ENCODE data around the gene PCBD1.

PCBD1 gene

DNA sequence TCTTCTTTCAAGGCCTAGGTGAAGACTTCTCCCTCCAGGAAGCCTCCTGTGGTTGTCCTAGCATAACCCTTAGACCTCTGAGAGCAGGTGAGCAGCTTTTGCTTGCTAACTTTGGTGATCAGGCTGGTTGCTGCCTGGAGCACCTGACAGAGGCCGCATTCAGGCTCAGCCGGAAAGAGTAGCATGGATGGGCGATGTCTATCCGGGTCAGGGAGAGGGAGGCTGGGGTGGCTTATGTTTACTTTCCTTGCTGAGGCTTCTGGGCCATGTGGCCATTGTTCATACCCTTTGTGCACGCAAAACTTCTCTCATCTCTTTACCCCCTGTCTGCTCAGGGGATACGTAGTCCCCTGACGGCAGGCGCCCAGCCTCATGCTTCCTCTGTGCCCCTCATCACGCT, 27.4 kb upstream of the PCBD1 start:
- Histone ChIP-seq H3K4me1 (ENCODE audit: control insufficient read depth, low read depth, low read length) (no peaks in the 10 kb centered on the region), H3K27me3 (ENCODE audit: control insufficient read depth, insufficient read depth, low read length) (no peaks in the 10 kb centered on the region)

DNA sequence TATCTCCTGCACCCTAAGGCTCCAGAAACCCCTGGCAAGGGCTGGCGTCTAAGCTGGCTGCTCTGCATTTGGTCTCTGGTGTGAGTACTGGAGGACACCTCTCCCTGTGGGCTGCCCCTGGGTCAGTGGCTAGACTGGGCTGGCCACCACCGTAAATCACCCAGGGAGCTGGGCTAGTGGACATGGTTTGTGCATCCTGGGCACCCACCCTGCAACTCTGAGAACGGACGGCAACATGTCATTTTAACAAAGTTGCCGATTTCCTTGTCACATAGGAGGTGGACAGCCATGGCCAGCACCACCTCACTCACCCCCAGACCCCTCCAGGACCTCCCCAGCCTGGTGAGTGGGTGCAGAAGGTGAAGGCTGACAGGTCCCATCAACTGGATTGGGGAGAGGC, 26.8 kb upstream of the PCBD1 start:
- Histone ChIP-seq H3K4me1 (ENCODE audit: control insufficient read depth, low read depth, low read length) (no peaks in the 10 kb centered on the region), H3K36me3 (ENCODE audit: control insufficient read depth, low read depth, low read length) (no peaks in the 10 kb centered on the region), H3K27ac (ENCODE audit: low read length) (no peak overlapping the region), H3K27me3 (ENCODE audit: control insufficient read depth, insufficient read depth, low read length) (no peaks in the 10 kb centered on the region), H3K9ac (ENCODE audit: low read length) (no peak overlapping the region), H3K4me3 (ENCODE audit: low read length) (no peak overlapping the region), H3K9me3 (ENCODE audit: control insufficient read depth, low read depth, low read length) (no peaks in the 10 kb centered on the region)

More for the DNA sequence above, 27.4 kb upstream of the PCBD1 start:
- no peak overlapping the region for H3K9ac ChIP-seq (ENCODE audit: low read length)
- no peaks in the 10 kb centered on the region for H3K36me3 ChIP-seq (ENCODE audit: control insufficient read depth, low read depth, low read length)
- no peaks in the 10 kb centered on the region for H3K9me3 ChIP-seq (ENCODE audit: control insufficient read depth, low read depth, low read length)
- no peak overlapping the region for H3K27ac ChIP-seq (ENCODE audit: low read length)
- H3K4me3 ChIP-seq (ENCODE audit: low read length), result no peak overlapping the region

DNA sequence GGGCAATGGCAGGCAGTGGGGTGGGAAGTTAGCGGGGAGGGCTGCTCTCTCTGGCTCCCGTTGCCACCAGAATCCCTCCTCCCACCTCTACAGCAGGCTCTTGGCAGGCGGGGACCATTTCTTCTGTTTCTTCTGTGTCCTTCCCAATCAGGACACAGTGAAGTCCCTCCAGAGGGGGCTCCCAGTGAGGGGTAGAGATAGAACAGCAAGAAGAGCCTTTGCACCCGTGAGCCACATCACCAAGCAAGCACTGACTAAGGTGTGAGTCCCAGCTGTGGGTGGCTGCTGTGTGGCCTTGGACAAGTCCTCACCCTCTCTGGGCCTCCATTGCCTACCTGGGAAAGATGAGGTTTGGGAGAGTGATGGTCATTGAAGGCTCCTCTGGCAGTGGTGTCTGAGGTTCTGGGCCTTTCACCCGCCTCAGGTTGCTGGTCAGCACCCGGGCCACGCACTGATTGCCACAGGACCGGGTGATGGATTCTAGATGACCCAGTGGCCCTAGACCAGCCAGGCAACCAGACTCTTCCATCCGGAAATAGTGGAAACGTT, 26.0 kb upstream of the PCBD1 start:
- Histone ChIP-seq H3K4me3 (ENCODE audit: low read length) (no peak overlapping the region), H3K9ac (ENCODE audit: low read length) (no peak overlapping the region), H3K9me3 (ENCODE audit: control insufficient read depth, low read depth, low read length) (no peaks in the 10 kb centered on the region), H3K36me3 (ENCODE audit: control insufficient read depth, low read depth, low read length) (no peaks in the 10 kb centered on the region), H3K4me1 (ENCODE audit: control insufficient read depth, low read depth, low read length) (no peaks in the 10 kb centered on the region), H3K27ac (ENCODE audit: low read length) (no peak overlapping the region), H3K27me3 (ENCODE audit: control insufficient read depth, insufficient read depth, low read length) (no peaks in the 10 kb centered on the region)

DNA sequence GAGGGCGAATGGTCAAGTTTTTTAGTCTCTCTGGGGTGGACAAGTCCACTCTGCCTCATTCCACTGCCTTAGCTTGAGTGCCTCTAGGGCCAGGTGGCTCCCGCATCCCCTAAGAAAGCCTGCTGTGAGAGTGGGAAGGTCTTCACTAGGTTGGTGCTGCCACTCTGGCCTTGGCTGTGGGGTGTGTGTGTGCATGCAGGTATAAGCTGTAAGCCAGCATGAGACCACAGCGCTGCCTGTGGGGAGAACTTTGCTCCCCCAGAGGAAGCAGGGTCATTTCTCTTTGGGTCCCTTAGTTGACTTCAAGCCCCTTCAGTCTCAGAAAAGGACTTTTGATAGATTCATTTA, 25.5 kb upstream of the PCBD1 start:
- Histone ChIP-seq H3K9me3 (ENCODE audit: control insufficient read depth, low read depth, low read length) (no peaks in the 10 kb centered on the region), H3K4me3 (ENCODE audit: low read length) (no peak overlapping the region), H3K4me1 (ENCODE audit: control insufficient read depth, low read depth, low read length) (no peaks in the 10 kb centered on the region), H3K27me3 (ENCODE audit: control insufficient read depth, insufficient read depth, low read length) (no peaks in the 10 kb centered on the region), H3K36me3 (ENCODE audit: control insufficient read depth, low read depth, low read length) (no peaks in the 10 kb centered on the region), H3K9ac (ENCODE audit: low read length) (no peak overlapping the region), H3K27ac (ENCODE audit: low read length) (no peak overlapping the region)

DNA sequence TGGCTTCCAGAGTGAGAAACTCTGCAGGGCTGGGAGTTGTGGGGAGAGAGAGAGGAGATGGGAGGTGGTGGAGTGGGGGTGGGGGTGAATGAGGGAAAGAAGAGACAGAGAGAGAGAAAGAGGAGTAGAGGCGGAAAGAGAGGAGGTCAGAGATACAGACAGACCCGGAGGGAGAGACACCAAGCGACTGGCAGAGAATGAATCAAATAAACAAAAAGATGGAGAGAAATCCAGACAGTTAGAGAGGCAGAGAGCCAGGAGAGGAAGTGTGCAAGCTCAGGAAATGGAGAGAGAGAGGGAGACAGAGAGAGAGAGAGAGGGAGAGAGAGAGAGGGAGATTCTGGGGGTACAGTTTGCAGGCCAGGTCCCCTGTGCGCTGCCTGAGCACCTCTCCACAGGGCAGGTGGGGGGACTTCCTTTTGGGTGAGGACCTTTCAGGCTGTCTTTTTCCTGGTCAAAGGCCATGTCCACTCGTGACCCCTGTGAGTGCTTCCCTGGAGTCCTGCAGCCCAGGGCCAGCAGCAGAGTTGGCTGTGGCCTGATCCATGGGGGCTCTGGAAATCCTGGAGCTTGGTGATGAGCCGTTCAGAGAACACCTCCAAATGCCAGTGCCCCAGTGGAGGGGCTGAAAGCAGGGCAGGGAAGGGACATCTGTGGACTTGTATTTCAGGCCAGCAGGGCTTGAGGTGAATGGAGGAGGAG, 25.0 kb upstream of the PCBD1 start:
- H3K9ac ChIP-seq (ENCODE audit: low read length), result no peak overlapping the region
- no peaks in the 10 kb centered on the region for H3K4me1 ChIP-seq (ENCODE audit: control insufficient read depth, low read depth, low read length)
- H3K27ac ChIP-seq (ENCODE audit: low read length), result no peak overlapping the region
- no peaks in the 10 kb centered on the region for H3K9me3 ChIP-seq (ENCODE audit: control insufficient read depth, low read depth, low read length)
- H3K36me3 ChIP-seq (ENCODE audit: control insufficient read depth, low read depth, low read length), result no peaks in the 10 kb centered on the region
- H3K27me3 ChIP-seq (ENCODE audit: control insufficient read depth, insufficient read depth, low read length), result no peaks in the 10 kb centered on the region
- H3K4me3 ChIP-seq (ENCODE audit: low read length), result no peak overlapping the region

DNA sequence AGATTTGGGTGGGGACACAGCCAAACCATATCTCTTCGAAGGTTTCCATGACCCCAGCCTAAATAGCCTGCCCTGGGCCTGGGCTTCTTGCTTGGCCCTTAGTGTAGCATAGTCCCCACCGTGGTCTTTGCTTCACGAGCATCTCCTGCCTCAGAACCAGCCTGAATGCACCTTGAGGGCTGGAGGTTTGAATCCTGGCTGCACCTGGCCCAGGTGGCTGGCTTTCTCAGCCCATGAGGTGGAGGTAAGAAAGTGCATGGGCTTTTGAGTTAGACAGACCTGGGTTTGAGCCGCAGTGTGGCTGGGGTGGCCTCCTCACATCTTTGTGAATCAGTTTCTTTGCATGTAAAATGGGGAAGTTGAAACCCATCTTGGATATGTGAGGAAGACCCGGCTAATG, 24.2 kb upstream of the PCBD1 start:
- Histone ChIP-seq H3K9ac (ENCODE audit: low read length) (no peak overlapping the region), H3K9me3 (ENCODE audit: control insufficient read depth, low read depth, low read length) (no peaks in the 10 kb centered on the region), H3K4me1 (ENCODE audit: control insufficient read depth, low read depth, low read length) (no peaks in the 10 kb centered on the region), H3K36me3 (ENCODE audit: control insufficient read depth, low read depth, low read length) (no peaks in the 10 kb centered on the region), H3K27me3 (ENCODE audit: control insufficient read depth, insufficient read depth, low read length) (no peaks in the 10 kb centered on the region), H3K27ac (ENCODE audit: low read length) (no peak overlapping the region), H3K4me3 (ENCODE audit: low read length) (no peak overlapping the region)

DNA sequence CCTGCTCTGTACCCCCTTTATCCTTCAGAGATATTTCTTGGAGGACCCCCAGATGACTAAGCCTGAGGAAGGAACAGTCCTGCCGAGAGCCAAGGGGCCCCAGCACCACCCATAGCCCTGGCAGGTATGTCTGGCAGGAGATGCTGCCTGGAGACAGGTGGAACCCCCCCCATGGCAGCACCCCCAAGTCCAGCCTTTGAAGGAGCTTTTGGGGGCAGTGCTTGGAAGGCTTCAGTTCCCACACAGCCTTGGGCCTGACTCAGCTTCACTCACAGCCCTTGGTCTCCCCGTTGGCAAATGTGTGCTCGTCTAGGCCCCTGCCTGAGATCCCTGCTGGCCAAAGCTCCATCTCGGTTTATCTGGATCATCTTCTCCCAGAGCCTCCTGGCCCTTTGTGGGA, 23.0 kb upstream of the PCBD1 start:
- H3K36me3 ChIP-seq (ENCODE audit: control insufficient read depth, low read depth, low read length), result no peaks in the 10 kb centered on the region
- no peaks in the 10 kb centered on the region for H3K4me1 ChIP-seq (ENCODE audit: control insufficient read depth, low read depth, low read length)
- no peaks in the 10 kb centered on the region for H3K27me3 ChIP-seq (ENCODE audit: control insufficient read depth, insufficient read depth, low read length)
- H3K27ac ChIP-seq (ENCODE audit: low read length), result no peak overlapping the region
- H3K9ac ChIP-seq (ENCODE audit: low read length), result no peak overlapping the region
- H3K4me3 ChIP-seq (ENCODE audit: low read length), result no peak overlapping the region
- no peaks in the 10 kb centered on the region for H3K9me3 ChIP-seq (ENCODE audit: control insufficient read depth, low read depth, low read length)

DNA sequence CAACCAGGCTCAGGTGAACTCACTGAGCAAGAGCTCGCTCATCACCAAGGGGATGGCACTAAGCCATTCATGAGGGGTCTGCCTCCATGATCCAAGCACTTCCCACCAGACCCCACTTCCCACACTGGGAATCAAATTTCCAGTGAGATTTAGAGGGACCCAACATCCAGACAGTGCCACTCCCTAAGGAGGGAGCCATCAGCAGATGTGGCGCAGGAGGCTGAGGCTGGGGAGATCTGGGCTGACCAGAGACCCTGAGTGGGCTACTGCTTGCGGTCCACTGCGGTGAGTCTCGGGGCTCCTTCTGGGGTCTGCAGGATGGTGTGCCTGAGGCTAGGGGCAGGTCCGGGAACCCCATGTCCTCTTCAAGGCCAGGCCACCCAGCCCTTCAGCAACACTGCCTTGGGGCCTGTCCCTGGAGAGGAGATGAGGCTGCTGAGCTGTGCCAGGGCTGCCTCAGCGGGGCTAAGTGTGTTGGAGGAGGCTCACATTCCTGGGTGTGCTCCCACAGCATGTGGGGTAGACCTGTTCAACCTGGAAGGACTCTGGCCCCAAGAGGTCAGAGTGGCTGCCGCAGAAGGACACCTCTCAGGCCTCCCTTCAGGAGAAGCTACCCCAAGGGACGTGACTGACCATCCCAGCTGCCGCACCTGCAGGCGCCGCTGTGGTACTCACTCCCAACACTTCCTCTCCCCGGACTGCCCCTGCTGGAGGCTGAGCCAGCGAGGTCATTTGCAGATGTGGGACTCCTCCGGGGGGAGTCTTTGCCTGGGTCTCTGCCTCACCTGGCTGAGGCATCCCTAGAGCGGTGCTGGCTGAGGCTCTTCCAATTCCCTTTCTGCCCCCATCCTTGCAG, 22.3 kb upstream of the PCBD1 start:
- Histone ChIP-seq H3K27ac (ENCODE audit: low read length) (no peak overlapping the region), H3K4me3 (ENCODE audit: low read length) (no peak overlapping the region), H3K36me3 (ENCODE audit: control insufficient read depth, low read depth, low read length) (no peaks in the 10 kb centered on the region), H3K4me1 (ENCODE audit: control insufficient read depth, low read depth, low read length) (no peaks in the 10 kb centered on the region), H3K27me3 (ENCODE audit: control insufficient read depth, insufficient read depth, low read length) (no peaks in the 10 kb centered on the region), H3K9ac (ENCODE audit: low read length) (no peak overlapping the region), H3K9me3 (ENCODE audit: control insufficient read depth, low read depth, low read length) (no peaks in the 10 kb centered on the region)

DNA sequence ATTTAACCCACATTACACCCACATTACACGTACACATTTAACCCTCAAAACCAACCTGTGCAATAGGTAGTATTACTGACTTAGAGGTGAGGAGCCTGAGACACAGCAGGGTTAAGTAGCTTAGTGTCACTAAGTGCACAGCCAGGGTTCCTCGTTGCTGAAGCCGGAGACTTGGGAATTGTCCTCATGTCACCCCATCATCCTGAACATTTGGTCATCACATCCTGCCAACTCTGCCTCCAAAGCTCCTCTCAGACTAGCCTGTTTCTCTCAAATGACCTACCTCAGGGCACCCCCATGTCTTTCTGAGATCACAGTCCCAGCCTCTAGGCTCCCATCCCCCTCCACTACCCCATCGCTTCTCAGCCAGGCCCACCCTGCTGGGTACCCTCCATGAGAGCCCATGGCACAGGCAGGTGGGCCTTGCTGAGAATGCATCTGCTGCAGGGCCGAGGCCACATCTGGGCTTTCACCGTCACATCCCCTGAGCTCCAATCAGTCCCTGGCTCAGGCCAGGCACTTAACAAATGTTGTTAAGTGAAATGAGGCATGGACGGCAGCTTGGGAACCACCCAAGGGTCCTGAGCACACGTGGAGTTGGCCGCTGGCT, 21.1 kb upstream of the PCBD1 start:
- Histone ChIP-seq H3K27ac (ENCODE audit: low read length) (no peak overlapping the region), H3K27me3 (ENCODE audit: control insufficient read depth, insufficient read depth, low read length) (no peaks in the 10 kb centered on the region), H3K36me3 (ENCODE audit: control insufficient read depth, low read depth, low read length) (no peaks in the 10 kb centered on the region), H3K4me1 (ENCODE audit: control insufficient read depth, low read depth, low read length) (no peaks in the 10 kb centered on the region), H3K4me3 (ENCODE audit: low read length) (no peak overlapping the region), H3K9me3 (ENCODE audit: control insufficient read depth, low read depth, low read length) (no peaks in the 10 kb centered on the region), H3K9ac (ENCODE audit: low read length) (no peak overlapping the region)

DNA sequence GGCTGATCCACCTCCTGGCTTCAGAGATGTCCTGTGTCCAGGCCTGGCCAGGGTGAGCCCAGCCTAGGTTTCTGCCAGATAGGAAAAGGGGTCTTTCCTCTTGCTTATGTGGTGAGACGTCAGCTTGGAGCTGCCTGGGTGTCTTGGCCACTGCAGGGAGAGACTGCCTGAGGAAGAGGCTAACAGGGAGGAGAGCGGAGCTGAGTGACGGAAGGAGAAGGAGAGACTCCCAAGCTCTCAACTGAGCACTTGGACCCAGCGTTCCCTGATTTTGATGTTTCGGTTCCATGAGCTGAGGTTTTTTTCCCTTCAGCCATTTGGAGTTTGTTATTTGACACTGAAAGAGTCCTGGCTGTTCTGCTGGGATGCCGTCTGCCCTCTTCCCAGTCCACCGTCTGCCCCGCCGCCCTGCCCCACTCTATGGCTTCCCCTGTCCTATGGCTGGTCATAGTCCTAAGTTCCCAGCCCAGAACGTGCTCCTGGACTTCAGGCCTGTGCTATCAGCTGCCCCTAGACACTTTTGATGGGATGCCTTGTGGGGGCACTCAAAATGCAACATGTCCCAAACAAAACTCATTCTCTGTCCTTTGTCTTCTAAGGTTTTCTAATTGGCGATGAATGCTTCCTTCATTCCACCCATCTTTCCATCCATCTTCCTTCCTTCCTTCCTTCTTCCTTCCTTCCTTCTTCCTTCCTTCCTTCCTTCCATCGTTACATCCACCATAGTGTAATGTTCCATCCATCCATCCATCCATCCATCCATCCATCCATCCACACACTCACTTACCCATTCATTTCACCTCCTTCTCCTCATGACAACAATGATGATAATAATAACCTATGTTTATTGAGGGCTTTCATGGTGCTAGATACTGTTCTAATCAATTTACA, 20.3 kb upstream of the PCBD1 start:
- H3K9me3 ChIP-seq (ENCODE audit: control insufficient read depth, low read depth, low read length), result no peaks in the 10 kb centered on the region
- no peaks in the 10 kb centered on the region for H3K36me3 ChIP-seq (ENCODE audit: control insufficient read depth, low read depth, low read length)
- no peak overlapping the region for H3K27ac ChIP-seq (ENCODE audit: low read length)
- no peaks in the 10 kb centered on the region for H3K4me1 ChIP-seq (ENCODE audit: control insufficient read depth, low read depth, low read length)
- H3K4me3 ChIP-seq (ENCODE audit: low read length), result no peak overlapping the region
- no peak overlapping the region for H3K9ac ChIP-seq (ENCODE audit: low read length)
- H3K27me3 ChIP-seq (ENCODE audit: control insufficient read depth, insufficient read depth, low read length), result no peaks in the 10 kb centered on the region
